LNCaP clone FGC (cell line): ENCODE measurements around the gene ITGA8.
A peak's percentile ranks its signal among the peaks of the same experiment; 100 is the strongest.
"Not testable (repeated sequence)": the region's sequence is repeated elsewhere in the genome, so short reads cannot be mapped to it uniquely, and the experiment has no call there.

Experiments used
- DNase-seq: peaks from one replicate; pipeline ENCODE4 v3.0.0-alpha.2; 2011; ENCODE audit warnings: low read depth
- H3K4me3 ChIP-seq: 2 replicates; pipeline ENCODE4 v1.5.1; 2011; ENCODE audit warnings: mild to moderate bottlenecking, low read depth, low read length, control low read depth
- TF ChIP-seq, protein P1 (sequence below): IDR thresholded peaks from 2 replicates; pipeline ENCODE4 v1.5.1; 2012; ENCODE audit warnings: mild to moderate bottlenecking; ENCODE audit not compliant: control insufficient read depth, insufficient read depth; ENCODE audit errors: extremely low read depth

ITGA8 gene

DNA sequence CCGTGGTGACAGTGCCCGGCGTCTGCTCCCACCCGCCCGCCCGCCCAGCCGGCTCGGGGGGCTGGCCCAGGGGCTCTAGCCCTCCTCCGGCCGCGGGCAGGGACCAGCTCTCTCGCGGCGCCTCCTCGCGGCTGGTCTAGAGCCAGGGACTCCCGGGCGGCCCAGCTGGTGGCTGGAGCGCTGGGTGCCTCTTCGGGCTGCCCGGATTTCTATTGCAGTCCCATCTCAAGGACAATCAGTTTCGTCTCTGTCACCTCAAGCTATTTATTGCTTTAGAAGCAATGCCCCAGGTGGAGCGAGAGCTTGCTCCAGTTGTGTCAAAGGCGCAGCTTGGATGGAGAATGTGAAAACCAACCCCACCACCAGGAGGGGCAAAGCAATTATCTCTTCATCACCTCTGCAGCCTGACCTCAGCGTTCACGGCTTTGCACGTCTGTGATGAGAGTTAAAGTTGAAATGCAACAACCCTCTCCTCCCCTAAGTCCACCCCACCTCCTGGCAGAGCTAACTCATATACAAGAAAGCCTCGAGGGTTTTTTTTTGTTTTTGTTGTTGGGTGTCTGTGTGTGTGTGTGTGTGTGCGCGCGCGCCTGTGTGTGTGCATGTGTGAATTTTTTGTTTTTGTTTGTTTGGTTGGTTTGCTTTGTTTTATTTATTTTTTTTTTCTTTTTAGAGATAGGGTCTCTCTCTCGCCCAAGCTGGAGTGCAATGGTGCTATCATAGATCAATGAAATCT lies at the start of gene ITGA8:
ITGA8 (minus strand) TSS at position 24 of the 736 bp plus-strand sequence. CDS start 151 bp downstream, outside the sequence.
- DNase-seq, result peak; percentile 25
- TF ChIP-seq, protein P1, sequence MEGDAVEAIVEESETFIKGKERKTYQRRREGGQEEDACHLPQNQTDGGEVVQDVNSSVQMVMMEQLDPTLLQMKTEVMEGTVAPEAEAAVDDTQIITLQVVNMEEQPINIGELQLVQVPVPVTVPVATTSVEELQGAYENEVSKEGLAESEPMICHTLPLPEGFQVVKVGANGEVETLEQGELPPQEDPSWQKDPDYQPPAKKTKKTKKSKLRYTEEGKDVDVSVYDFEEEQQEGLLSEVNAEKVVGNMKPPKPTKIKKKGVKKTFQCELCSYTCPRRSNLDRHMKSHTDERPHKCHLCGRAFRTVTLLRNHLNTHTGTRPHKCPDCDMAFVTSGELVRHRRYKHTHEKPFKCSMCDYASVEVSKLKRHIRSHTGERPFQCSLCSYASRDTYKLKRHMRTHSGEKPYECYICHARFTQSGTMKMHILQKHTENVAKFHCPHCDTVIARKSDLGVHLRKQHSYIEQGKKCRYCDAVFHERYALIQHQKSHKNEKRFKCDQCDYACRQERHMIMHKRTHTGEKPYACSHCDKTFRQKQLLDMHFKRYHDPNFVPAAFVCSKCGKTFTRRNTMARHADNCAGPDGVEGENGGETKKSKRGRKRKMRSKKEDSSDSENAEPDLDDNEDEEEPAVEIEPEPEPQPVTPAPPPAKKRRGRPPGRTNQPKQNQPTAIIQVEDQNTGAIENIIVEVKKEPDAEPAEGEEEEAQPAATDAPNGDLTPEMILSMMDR, result peak; percentile 54
- peak within 1 kb of the TSS; percentile 25 for H3K4me3 ChIP-seq

DNA sequence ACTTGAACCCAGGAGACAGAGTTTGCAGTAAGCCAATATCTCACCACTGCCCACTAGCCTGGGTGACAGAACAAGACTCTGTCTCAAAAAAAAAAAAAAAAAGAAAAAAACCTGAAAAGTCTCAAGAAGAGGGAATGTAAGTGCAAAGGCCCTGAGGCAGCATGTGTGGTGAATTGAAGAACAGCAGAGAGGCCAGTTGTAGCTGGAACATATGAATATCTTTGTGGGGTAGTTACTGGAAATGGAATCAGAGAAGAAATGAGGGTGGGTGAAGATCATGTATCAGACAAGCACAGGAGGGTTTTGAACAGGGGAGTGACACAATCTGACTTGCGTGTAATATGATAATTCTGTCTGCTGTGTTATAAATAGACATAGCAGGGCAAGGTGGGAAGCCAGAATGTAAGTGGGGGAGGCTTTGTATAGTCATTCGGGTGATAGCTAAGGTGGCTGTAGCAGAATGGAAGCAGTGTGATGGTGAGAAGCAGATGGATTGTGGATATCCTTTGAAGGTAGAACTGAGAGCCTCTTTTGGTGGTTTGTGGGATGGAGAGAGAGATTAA lies 45.3 kb upstream of the ITGA8 start:
- no peak for DNase-seq
- TF ChIP-seq, protein P1, result no peak
- no peak overlapping the region for H3K4me3 ChIP-seq

DNA sequence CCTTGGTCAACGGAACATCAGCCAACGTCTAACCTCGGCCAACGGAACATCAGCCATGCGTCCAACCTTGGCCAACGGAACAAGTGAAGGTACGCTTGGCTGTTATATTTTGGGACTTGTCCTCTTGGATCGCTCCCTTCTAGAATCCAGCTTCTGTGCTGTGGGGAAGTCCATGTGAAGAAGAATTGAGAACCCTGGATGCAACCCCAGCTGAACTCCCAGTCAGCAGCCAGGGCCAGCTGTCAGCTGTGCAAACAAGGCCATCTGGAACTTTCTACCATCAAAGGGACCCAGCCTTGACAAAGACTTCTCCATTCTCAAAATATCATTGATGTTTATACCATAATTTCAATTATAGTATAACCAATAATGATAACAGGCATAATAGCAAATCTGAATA lies 43.3 kb upstream of the ITGA8 start:
- H3K4me3 ChIP-seq, result no peak overlapping the region
- TF ChIP-seq, protein P1, result no peak
- DNase-seq, result no peak

DNA sequence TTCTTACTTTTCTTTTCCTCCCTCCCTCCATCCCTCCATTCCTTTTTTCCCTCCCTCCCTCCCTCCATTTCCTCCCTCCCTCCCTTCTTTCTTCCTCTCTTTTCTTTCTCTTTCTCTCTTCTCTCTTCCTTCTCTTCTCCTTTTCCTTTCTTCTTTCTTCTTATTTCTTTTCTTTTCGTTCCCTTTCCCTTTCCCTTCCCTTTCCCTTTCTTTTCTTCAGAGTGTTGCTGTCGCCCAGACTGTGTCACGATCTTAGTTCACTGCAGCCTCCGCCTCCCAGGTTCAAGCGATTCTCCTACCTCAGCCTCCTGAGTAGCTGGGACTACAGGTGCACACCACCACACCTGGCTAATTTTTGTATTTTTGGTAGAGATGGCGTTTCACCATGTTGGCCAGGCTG lies 42.5 kb upstream of the ITGA8 start:
- not testable (repeated sequence) for DNase-seq, H3K4me3 ChIP-seq

DNA sequence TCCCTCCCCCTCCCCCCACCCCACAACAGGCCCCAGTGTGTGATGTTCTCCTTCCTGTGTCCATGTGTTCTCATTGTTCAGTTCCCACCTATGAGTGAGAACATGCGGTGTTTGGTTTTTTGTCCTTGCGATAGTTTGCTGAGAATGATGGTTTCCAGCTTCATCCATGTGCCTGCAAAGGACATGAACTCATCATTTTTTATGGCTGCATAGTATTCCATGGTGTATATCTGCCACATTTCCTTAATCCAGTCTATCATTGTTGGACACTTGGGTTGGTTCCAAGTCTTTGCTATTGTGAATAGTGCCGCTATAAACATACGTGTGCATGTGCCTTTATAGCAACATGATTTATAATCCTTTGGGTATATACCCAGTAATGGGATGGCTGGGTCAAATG lies 41.5 kb upstream of the ITGA8 start:
- H3K4me3 ChIP-seq, DNase-seq: not testable (repeated sequence)

DNA sequence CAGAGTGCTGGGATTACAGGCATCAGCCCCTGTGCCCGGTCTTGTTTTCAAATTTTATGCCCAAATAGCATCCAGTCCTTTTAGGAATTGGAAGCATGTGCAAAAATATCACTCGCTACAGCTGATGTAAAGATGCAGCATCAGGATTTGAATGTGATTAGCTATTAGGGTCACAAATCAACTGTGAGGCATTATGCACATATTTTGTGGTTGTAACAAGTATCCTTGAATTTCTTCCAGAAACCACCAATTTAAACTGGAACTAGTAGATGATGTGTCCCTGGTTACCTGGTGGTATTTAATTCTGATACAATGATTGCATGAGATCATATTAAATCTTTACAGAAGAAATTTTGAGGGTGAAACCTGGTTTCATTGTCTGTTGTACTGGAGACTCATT lies 41.0 kb upstream of the ITGA8 start:
- no peak for DNase-seq
- no peak overlapping the region for H3K4me3 ChIP-seq
- TF ChIP-seq, protein P1, result no peak

DNA sequence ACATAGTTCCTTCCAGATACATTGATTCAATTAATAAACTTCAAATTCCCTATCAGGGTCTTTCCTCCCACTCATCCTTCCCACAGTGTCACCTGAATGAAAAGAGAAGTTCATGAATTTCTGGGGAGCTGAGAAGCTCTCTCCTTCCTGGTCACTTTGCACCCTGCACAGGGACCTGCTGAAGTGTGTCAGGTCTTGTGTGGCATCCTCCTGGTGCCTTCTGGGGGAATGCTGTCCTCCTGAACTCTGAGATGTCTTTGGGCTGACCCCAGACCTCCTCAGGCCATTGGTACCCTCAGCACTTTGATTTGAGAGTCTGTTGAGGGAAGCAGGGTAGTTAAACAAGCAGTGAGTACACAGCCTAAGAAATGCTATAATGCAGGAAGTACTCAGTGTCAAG lies 39.5 kb upstream of the ITGA8 start:
- DNase-seq, result no peak
- H3K4me3 ChIP-seq, result no peak overlapping the region

More for the DNA sequence above, 39.5 kb upstream of the ITGA8 start:
- TF ChIP-seq, protein P1, result no peak
